GM19468 (cell line): ENCODE data around the gene NATD1.

Experiments used
- ATAC-seq: cut with Tn5 transposase; IDR thresholded peaks from one replicate; pipeline ENCODE4 v1.9.1; 2021; ENCODE audit warnings: mild to moderate bottlenecking, moderate library complexity, moderate number of reproducible peaks; ENCODE audit not compliant: unreplicated experiment; ENCODE audit errors: extremely low read depth

Gene NATD1

GRCh38 chr17:21277332-21277731, 24.1 kb upstream of the NATD1 start:
- ATAC-seq, result no peak

DNA sequence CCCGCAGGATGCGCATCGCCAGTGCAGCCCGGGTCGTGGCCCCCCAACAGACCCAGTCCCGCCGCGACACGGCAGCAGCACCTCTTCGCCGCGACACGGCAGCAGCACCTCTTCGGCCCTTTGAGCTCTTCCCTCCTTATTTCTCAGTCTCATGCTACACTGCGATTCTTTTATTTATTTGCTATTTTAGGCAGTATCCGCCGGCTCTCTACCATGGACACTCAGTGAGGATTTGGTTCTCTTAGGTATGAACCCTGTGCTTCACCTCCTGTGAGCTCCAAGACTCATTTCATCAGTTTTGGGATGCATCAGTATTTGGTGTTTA, 23.0 kb upstream of the NATD1 start:
- ATAC-seq, result no peak

DNA sequence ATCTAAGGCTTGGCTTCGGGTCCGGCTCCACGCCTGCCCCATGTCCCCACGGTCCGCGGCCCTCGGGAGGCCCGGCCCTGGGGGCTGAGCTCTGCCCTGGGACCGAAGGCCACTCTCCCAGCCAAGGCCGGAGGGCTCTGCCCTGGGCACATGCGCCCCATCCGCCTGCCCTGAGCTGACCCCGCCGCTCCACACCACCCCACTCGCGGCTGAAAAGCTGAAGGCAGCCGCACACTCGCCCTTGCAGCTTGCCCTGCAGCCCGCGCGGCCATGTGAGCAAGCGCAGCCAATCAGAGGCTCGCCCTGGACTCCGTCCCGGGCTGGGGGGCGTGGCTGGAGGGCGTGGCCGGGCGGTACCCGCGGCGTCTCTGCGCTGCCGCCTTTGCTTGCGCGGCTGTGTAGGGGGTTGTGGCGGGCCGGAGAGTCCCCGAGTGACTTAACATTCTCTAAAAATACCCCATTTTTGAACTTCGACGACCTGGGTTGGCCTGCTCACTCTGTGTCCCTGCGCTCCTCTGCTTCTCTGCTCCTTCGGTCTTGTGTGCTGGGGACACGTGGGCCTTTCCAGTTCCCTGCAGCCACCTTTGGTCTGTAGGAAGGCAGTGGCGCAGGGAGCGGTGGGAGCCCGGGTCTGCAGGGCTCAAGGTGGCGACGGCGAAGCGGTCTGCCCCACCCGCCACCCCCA, 22.5 kb upstream of the NATD1 start:
- ATAC-seq, result peak; percentile 80

DNA sequence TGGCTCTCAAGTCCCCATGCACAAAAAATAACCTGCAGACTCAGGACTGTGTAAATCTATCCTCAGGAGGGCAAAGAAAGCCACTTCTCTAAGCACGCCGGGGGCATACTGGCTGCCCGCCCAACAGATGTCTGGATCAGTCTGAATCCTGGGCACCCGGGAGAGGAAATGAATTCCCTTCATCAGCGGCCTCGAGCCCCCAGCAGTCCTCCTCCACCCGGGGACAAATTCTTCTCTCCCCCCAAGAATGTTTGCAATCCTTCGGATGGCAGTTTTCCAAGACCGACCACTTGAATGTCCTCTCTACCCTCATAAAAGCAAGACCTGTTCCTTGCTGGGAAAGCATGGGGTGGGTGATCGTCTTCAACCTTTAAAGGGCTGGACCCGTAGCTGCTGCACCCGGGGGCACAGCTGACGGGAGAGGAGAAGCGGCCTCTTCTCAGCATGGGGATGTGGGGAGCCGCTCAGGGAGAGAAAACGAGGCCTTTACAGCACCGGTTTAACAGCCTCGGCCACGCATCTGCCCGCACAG, 21.9 kb upstream of the NATD1 start:
- no peak for ATAC-seq

DNA sequence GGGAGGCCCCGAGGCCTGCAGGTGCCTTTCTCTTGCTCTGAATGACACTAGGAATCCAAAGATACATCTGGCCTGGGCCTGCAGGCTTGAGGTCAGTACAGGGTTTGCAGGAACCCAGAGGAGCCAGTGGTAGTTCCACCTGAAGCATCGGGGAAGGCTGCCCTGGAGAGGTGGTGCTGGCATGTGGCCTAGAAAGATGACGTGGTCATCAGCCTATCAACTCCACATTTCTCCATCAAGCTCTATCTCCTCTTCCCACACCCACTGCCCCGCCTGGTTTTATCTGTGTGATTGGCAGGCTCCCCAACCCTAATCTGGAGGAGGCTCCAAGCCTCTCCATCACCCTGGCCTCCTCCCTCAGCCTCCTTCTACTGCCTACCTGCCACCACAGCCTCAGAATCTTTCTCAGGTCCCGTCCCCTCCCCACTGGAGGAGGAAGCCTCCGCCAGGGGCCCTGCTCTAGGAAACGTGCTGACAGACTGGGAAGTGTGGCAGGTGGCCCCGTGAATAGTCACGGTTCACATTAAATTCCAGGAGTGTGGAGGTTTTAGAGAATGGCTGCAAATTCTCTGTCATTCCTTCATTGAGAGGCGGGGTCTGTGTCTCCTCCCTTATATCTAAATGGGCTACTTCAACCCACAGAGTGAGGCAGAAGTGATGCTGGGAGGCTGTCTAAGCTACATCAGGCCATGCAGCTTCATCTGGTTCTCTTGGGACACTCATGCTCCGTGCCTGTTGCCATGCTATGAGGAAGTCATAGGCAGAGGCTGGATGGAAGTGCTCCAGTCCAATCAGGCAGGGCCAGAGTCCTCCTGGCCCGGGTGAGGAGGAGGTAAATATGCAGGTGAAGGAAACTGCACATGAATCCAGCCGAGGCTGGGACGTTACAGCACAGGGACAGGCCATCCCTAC, 19.9 kb upstream of the NATD1 start:
- no peak for ATAC-seq

DNA sequence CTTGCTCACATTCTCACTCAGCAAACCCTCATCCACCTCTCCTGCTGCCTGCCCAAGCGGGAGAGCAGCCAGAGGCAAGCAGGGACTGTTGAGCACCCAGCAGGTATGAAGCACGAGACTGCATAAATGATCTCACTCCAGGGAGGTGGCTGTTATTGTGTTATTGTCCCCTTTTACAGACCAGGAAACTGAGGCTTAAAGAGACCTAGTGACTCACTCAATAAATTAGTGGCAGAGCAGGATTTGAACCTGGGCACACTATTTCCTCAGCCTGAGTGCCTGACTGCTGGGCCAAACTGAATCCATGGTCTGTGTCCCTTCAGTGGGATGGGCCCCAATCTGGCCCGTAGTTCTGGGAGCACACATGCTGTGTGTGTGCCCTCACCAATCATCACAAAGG, 19.0 kb upstream of the NATD1 start:
- no peak for ATAC-seq

DNA sequence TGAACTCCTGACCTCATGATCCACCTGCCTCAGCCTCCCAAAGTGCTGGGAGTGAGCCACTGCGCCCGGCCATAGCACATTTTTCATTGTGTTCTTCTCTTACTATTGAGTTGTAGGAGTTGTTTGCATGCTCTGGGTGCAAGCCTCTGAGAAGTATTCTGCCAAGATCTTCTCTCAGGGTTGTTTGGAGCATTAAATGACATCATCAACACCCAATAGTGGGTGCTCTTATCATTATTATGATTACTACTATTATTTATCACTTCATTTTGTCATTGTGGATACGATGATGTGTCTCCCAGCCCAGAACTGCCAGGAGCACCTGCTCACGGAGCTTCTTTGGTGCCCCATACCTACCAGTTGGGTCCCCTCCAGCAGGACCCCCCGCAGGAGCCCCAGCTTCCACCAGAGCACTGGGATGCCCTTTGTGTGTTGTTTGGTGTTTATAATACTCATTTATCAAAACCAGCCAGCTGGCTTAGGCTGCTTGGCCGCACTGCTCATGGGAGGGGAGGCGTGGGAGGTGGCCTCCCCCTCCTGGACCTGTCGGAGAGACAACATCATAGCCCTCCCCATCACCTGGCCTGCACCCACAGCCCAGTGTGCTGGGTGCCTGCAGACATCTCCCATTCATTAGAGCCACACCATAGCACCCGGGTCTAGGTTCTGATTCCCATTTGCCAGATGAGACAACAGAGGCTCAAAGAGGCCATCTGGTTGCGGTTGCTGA, 18.4 kb upstream of the NATD1 start:
- ATAC-seq, result no peak

GRCh38 chr17:21269394-21269793, 16.2 kb upstream of the NATD1 start:
- no peak for ATAC-seq

DNA sequence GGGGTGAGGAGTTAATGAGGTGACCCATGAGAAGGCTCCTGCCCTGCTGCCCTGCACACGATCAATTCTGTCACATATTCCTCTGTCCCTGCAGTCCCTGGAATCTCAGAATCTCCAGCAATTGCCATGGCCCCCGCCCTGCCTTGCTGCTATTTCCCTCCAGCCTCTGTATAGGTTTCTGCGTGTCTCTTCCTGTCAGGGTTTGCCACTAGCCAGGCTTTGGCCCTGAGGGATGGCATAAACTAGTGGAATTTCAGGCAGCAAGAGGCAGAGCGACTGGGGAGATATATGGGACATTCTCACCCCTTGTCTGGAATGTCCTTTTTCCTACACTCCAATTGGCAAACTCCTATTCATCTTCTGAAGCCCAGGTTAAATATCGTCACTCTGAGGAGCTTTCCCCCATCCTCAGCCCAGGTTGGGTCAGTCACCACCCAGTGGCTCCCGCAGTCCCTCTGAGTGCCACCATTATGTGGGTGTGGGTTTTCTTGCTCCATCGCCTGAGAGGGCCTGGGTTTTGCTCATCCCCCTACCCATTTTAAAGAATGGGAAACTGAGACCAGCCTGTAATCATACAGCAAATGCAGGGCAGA, 15.5 kb upstream of the NATD1 start:
- no peak for ATAC-seq

GRCh38 chr17:21263376-21263775, 10.2 kb upstream of the NATD1 start:
- ATAC-seq, result no peak

GRCh38 chr17:21262259-21262993, 9.2 kb upstream of the NATD1 start:
- ATAC-seq, result no peak

DNA sequence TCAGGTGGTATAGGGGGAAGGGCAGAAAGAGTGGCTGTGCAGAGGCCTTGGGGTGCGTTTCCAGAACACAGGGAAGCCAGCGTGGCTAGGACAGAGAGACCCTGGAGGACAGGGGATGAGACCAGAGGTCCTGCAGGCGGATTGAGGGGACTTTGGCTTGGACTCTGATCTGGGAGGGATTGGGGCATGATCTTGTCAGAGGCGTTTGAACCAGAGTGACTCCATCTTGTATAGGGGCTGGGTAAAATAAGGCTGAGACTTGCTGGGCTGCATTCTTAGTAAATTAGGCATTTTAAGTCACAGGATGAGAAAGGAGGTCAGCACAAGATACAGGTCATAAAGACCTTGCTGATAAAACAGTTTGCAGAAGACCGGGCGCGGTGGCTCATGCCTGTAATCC, 5.4 kb upstream of the NATD1 start:
- no peak for ATAC-seq

DNA sequence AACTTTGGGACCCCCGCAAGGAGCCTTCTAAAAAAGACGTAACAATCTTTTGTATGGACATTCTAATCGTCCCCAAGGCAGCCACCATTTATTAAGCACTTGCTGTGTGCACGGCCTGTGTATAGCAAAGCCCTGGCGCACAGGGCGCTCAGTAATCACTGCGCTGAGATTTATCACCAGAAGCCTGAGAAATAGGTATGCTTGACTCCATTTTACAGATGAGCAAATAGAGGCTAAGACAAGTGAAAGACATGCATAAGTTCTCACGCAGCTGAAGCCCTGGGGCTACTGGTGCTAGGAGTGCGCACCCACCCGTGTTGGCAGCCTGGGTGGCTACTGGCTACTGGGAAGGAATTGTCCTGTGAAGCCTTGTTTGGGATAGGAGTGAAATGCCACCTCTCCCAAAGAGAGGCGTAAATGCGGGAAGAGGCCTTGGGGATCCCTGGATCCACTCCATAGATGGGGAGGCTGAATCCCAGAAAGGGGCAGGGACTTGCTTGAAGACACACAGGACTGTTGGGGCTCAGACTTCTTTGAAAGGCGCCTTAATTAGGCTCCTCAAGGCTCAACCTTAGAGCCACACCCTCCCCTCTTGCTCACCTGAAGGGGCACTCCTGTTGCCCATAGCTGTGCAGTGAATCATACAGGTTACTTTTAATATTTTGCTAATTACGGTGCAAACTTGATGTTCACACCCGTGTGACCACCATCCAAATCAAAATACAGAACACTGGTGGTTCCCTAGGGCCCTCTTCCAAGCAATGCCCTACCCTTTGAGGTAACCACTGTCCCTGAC, 634 bp upstream of the NATD1 start:
- no peak for ATAC-seq

DNA sequence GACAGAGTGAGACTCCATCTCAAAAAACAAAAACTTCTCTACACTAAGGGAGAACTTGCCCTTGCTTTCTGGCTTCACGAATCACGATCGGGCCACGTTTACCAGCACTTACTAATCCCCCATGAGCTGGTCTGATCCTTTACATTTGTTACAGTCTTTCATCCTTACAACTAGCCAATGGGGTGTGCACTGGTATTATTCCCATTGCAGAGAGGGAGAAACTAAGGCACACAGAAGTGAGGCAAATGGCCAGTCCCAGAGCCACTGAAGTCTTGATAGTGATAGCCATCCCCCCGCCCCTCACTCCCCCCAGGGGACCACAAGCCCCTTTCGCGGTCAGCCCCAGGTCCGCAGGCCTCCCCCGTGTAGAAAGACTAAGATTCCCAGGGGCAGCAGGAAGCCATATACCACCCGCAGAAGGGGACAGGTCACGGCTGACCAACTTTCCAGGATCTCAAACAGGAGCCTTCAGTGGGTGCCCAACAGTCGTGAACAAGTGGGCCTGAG, 868 bp downstream of the NATD1 start:
- no peak for ATAC-seq

- no peak for ATAC-seq
Measured at GRCh38 chr17:21251337-21252010, 1.7 kb downstream of the NATD1 start.

GRCh38 chr17:21250854-21251253, 2.4 kb downstream of the NATD1 start:
- ATAC-seq, result no peak

DNA sequence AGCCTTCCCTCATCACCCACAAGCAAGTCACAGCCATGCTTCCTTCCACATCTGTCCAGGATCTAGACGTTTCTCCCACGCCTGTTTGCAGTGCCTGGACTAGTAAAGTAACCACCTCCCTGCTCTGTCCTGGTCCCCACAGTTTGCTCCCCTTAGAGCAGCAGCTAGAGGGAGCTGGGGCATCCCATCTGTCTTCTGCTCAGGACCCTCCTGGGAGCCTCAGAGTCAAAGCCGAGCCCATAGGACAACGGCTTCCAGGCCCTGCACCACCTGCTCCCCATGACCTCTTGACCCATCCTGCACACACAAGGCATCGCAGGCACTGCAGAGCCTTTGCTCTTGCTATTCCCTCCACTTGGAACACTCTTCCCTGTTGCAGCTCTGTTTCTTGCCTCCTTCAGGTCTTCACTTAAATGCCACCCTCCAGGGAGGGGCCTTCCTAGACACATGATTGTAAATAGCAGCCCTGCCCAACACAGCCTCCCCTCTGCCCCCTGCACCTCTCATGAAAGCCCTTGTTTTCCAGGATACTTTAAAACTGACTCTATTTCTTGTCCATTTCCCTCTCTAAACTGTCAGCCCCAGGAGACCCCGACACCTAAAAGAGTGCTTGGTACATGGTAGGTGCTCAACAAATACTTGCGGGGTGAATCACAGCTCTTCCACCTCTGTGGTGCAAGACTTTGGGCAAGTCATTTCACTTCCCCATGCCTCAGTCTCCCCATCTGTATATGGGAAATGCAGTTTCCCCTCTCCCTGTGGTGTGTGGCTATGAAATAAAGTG, 3.1 kb downstream of the NATD1 start:
- ATAC-seq, result no peak
